ENCODE data around the gene C7orf57. TPM values are rescaled to one million over a fixed set of nuclear protein-coding genes. Genes with fewer than 3 reads are reported as not detected.

Gene C7orf57
- total RNA-seq, 4 donors from 2014 or later = not detected

DNA sequence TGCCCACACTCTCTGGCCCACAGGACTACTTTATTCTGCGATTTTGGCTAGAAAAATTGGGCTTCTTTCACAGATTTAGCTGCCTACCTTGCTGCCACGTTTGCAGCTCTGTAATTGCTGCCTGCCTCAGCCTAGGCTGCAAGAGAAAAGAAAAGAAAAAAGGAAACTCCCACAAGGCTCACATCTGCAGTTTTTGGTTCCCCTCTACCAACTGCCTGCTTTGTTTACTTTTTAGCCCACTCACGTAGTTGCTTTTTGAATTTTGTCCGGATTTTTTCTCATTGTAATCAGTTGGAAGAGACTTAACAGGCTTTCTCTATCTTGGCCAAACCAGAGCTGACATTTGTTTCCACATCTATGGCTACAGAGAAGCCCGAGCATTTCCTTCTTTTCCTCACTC lies 30.7 kb upstream of the C7orf57 start:
- no peak for DNase-seq (ENCODE audit: extremely low spot score)
- TF ChIP-seq, protein P1, sequence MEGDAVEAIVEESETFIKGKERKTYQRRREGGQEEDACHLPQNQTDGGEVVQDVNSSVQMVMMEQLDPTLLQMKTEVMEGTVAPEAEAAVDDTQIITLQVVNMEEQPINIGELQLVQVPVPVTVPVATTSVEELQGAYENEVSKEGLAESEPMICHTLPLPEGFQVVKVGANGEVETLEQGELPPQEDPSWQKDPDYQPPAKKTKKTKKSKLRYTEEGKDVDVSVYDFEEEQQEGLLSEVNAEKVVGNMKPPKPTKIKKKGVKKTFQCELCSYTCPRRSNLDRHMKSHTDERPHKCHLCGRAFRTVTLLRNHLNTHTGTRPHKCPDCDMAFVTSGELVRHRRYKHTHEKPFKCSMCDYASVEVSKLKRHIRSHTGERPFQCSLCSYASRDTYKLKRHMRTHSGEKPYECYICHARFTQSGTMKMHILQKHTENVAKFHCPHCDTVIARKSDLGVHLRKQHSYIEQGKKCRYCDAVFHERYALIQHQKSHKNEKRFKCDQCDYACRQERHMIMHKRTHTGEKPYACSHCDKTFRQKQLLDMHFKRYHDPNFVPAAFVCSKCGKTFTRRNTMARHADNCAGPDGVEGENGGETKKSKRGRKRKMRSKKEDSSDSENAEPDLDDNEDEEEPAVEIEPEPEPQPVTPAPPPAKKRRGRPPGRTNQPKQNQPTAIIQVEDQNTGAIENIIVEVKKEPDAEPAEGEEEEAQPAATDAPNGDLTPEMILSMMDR (IDR thresholded peaks at IDR 0.05) = no peak
- no peak for TF ChIP-seq POLR2A (IDR thresholded peaks at IDR 0.05; ENCODE audit: low read depth)
- TF ChIP-seq EP300 (IDR thresholded peaks at IDR 0.05) = no peak
- no peak for TF ChIP-seq POLR2AphosphoS5 (IDR thresholded peaks at IDR 0.05)
- H3K9me3 ChIP-seq = no peaks in the 10 kb centered on the region
- H3K4me1 ChIP-seq = no peaks in the 10 kb centered on the region
- no peak overlapping the region for H3K27ac ChIP-seq (replicated peaks in 1 of 4)
- no peak overlapping the region for H3K4me3 ChIP-seq
- no peaks in the 10 kb centered on the region for H3K36me3 ChIP-seq
- intact Hi-C loops (cut with DNase I) = no loop called here
- peaks cover 0 to 12% (median 0%) of the 10 kb centered on the region in 4 donors for H3K27me3 ChIP-seq
- 29% methylated on average over 5 of the region's 5 CpGs for WGBS

DNA sequence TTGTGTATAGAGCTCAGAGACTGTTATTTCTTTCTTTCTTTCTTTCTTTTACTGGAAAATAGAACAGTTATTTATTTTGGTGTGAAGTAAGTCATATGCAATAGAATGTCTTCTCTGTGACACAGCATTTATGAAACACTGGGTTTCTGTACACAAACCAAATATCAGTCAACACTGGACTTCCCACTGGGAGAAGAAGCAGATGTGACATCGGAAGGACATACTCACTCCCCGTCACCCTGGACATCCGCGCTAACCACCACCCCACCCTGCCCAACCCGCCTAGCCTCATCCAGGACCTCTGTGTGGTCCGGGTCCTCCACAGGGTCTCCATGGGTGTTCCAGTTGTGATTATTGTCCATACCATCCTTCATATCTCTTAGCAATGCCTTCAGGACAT lies 28.5 kb upstream of the C7orf57 start:
- H3K9me3 ChIP-seq = no peaks in the 10 kb centered on the region
- TF ChIP-seq POLR2AphosphoS5 (IDR thresholded peaks at IDR 0.05) (no peak), POLR2A (IDR thresholded peaks at IDR 0.05; ENCODE audit: low read depth) (no peak), EP300 (IDR thresholded peaks at IDR 0.05) (no peak)
- TF ChIP-seq, protein P1 (IDR thresholded peaks at IDR 0.05) = no peak
- no peaks in the 10 kb centered on the region for H3K36me3 ChIP-seq
- DNase-seq (ENCODE audit: extremely low spot score) = no peak
- intact Hi-C loops (cut with DNase I) = no loop called here
- H3K27ac ChIP-seq (replicated peaks in 1 of 4) = no peak overlapping the region
- H3K4me1 ChIP-seq = peaks cover 0 to 2% (median 0%) of the 10 kb centered on the region in 4 donors
- WGBS = 61% methylated on average over 6 of the region's 6 CpGs
- no peak overlapping the region for H3K4me3 ChIP-seq
- peaks cover 0 to 12% (median 0%) of the 10 kb centered on the region in 4 donors for H3K27me3 ChIP-seq

DNA sequence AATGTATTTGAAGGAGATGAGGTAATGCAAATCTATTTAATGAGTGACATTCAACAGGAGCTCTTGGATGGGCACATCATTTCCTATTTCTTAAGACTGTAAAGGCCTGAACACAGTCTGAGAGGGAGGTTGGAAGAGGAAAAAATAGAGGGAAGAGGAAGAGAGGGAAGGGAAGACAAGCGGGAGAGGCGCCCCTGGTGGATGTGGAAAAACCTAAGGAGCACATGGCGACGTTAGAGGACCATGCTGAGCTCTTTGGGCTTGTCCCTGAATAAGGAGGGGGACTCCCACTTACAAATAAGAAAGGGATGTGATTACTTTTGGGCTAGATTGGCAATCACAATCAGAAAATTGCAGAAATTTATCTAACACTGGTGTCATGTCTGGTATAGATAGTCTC lies 26.1 kb upstream of the C7orf57 start:
- Histone ChIP-seq H3K9me3 (no peaks in the 10 kb centered on the region), H3K27me3 (peaks cover 0 to 12% (median 0%) of the 10 kb centered on the region in 4 donors), H3K36me3 (no peaks in the 10 kb centered on the region), H3K4me1 (peaks cover 0 to 5% (median 0%) of the 10 kb centered on the region in 4 donors), H3K4me3 (no peak overlapping the region), H3K27ac (replicated peaks in 1 of 4) (no peak overlapping the region)
- DNase-seq (ENCODE audit: extremely low spot score) = no peak
- 78% methylated on average over 4 of the region's 4 CpGs for WGBS
- TF ChIP-seq, protein P1 (IDR thresholded peaks at IDR 0.05) = no peak
- TF ChIP-seq POLR2A (IDR thresholded peaks at IDR 0.05; ENCODE audit: low read depth) = no peak
- no peak for TF ChIP-seq EP300 (IDR thresholded peaks at IDR 0.05)
- no peak for TF ChIP-seq POLR2AphosphoS5 (IDR thresholded peaks at IDR 0.05)
- intact Hi-C loops (cut with DNase I) = no loop called here

DNA sequence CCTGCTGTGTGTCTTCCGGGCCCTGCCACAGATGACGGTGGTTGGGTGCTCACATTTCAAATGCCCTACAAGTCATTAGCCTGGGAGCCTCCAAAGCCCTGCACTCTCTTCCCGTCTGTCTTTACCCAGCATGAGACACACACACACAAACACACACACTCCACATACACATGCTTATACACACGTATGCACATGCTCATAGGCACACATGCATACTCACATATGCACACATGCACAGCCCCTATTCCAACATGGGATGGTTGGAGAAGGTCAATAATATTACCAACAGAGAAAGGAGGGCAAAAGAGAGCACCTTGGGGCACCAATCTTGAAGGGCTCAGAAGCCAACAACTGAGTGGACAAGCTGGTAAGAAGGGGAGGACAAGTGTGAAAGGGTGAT lies 25.4 kb upstream of the C7orf57 start:
- Histone ChIP-seq H3K9me3 (no peaks in the 10 kb centered on the region), H3K27me3 (peaks cover 0 to 12% (median 0%) of the 10 kb centered on the region in 4 donors), H3K27ac (replicated peaks in 1 of 4) (no peak overlapping the region), H3K4me3 (no peak overlapping the region), H3K36me3 (no peaks in the 10 kb centered on the region), H3K4me1 (peaks cover 0 to 5% (median 0%) of the 10 kb centered on the region in 4 donors)
- WGBS = 98% methylated on average over 4 of the region's 4 CpGs
- TF ChIP-seq POLR2AphosphoS5 (IDR thresholded peaks at IDR 0.05) = no peak
- TF ChIP-seq EP300 (IDR thresholded peaks at IDR 0.05) = no peak
- no peak for DNase-seq (ENCODE audit: extremely low spot score)
- intact Hi-C loops (cut with DNase I) = no loop called here

DNA sequence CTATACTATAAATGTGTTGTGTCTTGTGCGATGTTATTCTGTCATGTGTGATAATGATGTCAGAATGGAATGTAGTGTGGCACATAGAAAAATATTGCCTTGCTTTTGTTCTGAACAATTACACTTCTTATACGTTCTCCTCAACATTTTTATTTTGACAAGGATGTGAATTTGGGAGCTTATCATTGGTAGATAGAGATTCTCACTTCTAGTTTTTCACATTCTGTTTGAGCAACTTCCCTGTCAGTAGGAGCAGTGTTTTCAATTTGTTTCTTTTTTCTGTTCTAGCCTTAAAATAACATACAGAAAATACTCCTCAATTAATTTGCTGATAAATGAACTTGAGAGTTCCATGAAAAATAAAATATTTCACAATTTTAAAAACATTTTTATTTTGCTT lies 24.0 kb upstream of the C7orf57 start:
- Histone ChIP-seq H3K36me3 (no peaks in the 10 kb centered on the region), H3K4me3 (no peak overlapping the region), H3K27ac (replicated peaks in 1 of 4) (no peak overlapping the region), H3K27me3 (peaks cover 0 to 12% (median 0%) of the 10 kb centered on the region in 4 donors), H3K9me3 (no peaks in the 10 kb centered on the region), H3K4me1 (peaks cover 0 to 5% (median 0%) of the 10 kb centered on the region in 4 donors)
- intact Hi-C loops (cut with DNase I) = no loop called here
- 65% methylated on average over 2 of the region's 2 CpGs for WGBS
- no peak for TF ChIP-seq POLR2AphosphoS5 (IDR thresholded peaks at IDR 0.05)
- TF ChIP-seq, protein P1 (IDR thresholded peaks at IDR 0.05) = no peak
- TF ChIP-seq EP300 (IDR thresholded peaks at IDR 0.05) = no peak
- TF ChIP-seq POLR2A (IDR thresholded peaks at IDR 0.05; ENCODE audit: low read depth) = no peak
- DNase-seq (ENCODE audit: extremely low spot score) = no peak
